ENCODE results near the gene KCNQ5.
"Not testable (repeated sequence)": the region's sequence is repeated elsewhere in the genome, so short reads cannot be mapped to it uniquely, and the experiment has no call there.

The KCNQ5 gene

GRCh38 chr6:72950114-72950860, 328.4 kb downstream of the KCNQ5 start:
- no peak for DNase-seq (ENCODE audit: low read depth in 2 of 2)

DNA sequence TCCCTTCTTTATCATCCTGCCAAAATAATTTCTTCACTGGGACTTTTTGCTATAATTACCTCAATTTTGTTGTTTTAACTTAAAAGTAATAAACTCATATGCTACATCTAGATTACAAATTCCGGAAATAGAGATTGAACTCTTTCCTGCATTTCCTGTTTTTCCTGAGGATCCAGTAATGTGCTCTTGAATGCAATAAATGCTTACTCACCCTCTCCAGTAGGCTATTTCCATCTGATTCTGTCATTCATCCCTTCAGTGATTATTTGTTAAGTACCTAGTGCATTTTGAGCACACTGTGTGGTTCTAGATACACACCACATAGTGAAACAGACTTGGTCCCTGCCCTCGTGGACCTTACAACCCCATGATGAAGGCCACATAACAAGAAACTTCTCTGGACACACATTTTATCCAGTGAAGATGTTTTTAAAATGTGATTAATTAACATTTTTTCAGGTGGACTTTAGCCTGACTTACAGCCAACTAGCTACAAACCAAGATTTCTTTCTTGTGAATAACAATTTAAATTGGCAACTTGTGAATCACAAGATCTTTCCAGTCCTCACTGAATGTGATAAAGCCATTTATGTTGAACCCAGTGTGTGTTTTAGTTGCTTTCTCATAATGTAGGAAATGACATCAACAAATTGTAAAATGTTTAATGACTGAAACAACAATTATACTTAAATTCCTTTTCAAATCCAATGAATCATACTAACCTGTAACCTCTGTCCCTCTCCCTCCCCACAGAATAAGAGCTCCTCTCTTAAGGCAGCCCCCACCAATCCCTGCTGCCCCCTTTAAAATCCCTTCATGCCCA, 331.2 kb downstream of the KCNQ5 start:
- DNase-seq (ENCODE audit: low read depth in 2 of 2): no peak

- DNase-seq (ENCODE audit: low read depth in 2 of 2): no peak
These were observed 332.1 kb downstream of the KCNQ5 start for GRCh38 chr6:72953971-72954381.

GRCh38 chr6:72954716-72955115, 332.9 kb downstream of the KCNQ5 start:
- no peak for DNase-seq (ENCODE audit: low read depth in 2 of 2)

- DNase-seq (ENCODE audit: low read depth in 2 of 2): no peak
These were observed 333.8 kb downstream of the KCNQ5 start for GRCh38 chr6:72955666-72956065.

- DNase-seq (ENCODE audit: low read depth in 2 of 2): no peak
These were observed 334.4 kb downstream of the KCNQ5 start for GRCh38 chr6:72956272-72956671.

- no peak for DNase-seq (ENCODE audit: low read depth in 2 of 2)
These were observed 338.0 kb downstream of the KCNQ5 start for GRCh38 chr6:72959821-72960220.

DNA sequence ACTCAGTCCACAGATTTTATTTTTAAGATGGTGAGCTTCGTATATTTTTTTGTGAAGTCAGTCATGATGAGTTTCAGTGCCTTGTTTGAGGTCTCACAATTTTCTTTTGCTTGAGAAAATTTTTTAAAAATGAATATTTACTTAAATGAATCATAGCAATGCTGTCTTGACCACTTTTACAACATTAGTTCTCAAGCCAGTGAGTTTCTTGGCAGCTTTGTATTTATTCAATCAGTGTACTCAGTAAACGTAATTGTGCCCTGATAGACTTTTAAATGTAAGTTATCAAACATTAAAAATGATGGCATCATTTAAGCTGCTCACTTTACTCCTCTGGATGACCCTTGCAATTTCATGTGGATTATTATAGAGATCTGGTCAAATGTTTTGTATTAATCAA, 342.1 kb downstream of the KCNQ5 start:
- no peak for DNase-seq (ENCODE audit: low read depth in 2 of 2)

DNA sequence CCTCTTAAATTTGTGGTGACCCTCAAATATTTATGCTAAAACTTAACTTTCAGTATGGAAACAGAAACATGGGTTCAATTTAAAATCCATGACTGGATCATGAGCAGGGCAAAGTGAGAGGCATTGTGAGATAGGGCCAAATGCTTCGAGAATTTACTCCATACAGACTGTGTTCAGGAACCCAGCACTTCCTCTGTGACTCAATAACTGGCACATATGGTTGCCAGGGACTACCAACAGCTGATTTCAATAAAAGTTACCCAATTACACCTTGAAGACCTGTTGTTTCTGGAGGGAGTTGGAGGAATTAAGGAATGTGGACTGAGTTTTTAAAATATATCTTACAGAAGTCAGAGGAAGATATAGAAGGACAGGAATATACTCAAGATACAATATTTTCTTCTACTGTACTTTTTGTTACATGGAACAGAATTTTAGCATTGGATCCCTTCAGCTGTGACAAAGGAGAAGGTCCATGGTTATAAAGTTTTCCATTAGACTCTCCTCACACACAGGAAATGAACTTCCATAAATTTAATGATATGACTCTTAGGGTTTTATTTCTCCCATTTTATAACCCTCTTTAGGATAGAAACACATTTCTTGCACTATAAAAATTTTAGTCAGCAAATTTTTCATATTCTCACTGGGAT, 344.9 kb downstream of the KCNQ5 start:
- no peak for DNase-seq (ENCODE audit: low read depth in 2 of 2)

DNA sequence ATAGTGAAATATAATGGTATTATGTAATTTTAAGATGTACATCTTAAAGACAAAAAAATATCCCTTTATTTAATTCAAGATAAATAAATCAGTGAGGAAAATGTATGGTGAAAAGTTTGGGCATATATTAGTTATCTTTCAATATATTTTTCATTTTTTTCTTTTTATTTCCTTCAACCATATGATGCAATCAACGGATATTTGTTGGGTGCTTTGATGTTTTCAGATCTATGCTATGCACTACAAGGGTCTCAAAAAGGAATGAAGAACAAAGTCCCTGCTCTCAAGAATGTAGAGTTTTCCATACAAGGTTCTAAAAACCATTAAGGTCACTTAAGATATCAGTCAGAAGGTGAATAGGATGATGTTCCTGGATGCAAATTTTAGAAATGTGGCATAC, 345.5 kb downstream of the KCNQ5 start:
- DNase-seq (ENCODE audit: low read depth in 2 of 2): no peak

GRCh38 chr6:72968704-72969103, 346.8 kb downstream of the KCNQ5 start:
- DNase-seq (ENCODE audit: low read depth in 2 of 2): no peak

DNA sequence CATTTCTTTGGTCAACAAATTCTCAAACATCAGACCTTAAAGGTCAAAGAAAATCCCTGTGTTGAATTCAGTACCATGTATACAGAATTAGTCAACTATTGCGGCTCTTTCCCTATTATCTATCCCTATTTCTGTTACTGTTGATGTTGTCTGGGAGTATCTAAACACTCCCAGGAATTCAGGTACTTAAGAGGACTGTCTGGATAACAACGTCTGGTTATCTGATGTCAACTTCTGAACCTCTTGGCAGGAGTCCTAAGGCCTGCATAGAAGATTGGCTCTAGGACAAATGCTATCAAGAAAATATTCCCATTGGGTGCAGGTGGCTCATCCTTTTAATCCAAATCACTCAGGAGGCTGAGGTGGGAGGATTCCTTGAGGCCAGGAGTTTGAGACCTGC, 347.8 kb downstream of the KCNQ5 start:
- DNase-seq (ENCODE audit: low read depth in 2 of 2): no peak

GRCh38 chr6:72972579-72972978, 350.7 kb downstream of the KCNQ5 start:
- DNase-seq (ENCODE audit: low read depth in 2 of 2): no peak

DNA sequence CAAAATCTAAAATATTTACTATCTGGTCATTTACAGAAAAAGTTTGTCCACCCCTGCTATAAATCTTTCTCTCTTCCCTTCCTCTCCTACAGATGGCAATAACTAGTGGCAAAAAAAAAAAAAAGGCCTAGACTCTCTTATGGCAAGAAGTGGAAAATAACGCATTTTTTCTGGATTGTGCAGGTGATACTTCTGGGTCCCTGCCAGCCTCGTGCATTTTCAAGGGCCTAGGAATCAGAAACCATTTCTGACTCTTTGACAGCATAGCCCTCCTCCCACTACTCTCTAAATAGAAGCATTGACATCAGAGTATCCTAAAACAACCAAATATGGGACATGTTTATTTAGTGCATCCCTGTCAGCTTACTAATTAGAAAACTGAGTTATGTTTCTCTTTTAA, 352.4 kb downstream of the KCNQ5 start:
- no peak for DNase-seq (ENCODE audit: low read depth in 2 of 2)

DNA sequence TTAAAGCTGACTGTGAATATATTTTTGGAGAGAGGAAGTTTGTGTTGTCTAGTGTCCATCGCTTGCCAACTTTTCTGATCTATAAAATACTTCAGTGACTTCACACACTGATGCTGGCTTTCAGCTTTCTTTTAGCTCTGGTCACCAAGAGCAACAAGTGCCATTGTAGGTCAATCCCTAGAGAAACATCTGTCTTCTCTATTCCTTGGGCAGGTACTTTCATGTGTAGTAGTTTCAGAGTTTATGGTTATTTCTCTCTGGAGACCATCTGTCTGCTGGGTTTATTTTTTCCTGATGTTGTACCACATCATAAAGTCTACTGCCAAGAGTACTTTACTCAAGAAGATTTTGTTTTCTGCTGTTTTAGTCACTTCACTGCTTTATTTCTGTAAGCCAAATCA, 353.5 kb downstream of the KCNQ5 start:
- DNase-seq (ENCODE audit: low read depth in 2 of 2): no peak

DNA sequence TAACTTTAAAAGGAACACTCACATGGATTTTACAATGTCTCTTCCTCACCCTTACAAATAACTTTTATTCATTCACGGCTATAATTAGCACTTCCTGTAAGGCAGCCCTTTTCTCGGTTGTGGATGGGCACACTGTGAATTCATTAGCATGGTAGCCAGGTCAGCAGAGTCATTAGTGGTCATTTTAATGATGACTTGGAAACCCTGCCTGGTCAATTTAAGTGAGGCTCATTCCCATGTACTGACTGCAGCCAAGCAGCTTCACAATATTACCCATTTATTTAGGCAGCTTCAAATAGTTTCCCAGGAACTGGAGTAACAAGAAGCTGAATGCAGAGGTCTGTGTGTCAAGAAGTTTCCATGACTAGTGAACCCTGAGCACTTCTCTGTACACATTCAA, 354.6 kb downstream of the KCNQ5 start:
- DNase-seq (ENCODE audit: low read depth in 2 of 2): no peak

GRCh38 chr6:72977114-72977513, 355.2 kb downstream of the KCNQ5 start:
- no peak for DNase-seq (ENCODE audit: low read depth in 2 of 2)

- not testable (repeated sequence) for DNase-seq (ENCODE audit: low read depth in 2 of 2)
These were observed 356.9 kb downstream of the KCNQ5 start for GRCh38 chr6:72978808-72979207.

DNA sequence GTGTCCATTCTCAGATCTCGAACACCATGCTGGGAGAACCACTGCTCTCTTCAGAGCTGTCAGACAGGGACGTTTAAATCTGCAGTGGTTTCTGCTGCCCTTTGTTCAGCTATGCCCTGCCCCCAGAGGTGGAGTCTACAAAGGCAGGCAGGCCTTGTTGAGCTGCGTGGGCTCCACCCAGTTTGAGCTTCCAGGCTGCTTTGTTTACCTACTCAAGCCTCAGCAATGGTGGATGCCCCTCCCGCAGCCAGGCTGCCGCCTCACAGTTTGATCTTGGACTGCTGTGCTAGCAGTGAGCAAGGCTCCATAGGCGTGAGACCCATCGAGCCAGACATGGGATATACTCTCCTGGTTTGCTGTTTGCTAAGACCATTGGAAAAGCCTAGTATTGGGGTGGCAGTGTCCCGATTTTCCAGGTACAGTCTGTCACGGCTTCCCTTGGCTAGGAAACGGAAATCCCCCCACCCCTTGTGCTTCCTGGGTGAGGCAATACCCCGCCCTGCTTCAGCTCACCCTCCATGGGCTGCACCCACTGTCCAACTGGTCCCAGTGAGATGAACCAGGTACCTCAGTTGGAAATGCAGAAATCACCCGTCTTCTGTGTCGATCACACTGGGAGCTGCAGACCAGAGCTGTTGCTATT, 362.4 kb downstream of the KCNQ5 start:
- DNase-seq (ENCODE audit: low read depth in 2 of 2): not testable (repeated sequence)

DNA sequence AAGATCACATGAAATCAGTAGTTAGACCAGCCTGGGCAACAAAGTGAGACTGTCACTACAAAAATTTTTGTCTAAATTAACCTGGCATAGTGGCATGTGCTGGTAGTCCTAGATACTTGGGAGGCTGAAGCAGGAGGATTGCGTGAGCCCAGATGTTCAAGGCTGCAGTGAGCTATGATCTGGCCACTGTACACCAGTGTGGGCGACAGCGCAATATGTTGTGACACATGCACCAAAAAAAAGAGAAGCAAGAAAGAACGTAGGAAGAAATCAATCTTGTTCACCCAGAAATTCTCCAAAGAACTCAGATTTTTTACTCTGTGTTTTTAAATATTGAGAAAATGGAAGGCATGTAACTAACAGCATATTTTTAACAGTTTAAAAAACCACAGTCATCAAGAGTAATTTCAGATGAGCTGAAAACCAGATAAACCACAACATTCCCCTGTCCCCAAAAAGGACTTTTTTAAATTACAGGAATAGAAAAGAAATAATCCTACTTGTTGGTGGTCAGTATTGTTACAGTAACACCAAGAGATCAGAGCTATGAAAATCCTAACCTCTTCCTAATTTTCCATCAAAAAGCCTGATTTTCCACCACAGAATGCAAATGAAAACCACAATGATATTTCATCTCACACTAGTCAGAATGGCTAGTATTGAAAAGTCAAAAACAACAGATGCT, 363.3 kb downstream of the KCNQ5 start:
- no peak for DNase-seq (ENCODE audit: low read depth in 2 of 2)

GRCh38 chr6:72987301-72987700, 365.4 kb downstream of the KCNQ5 start:
- no peak for DNase-seq (ENCODE audit: low read depth in 2 of 2)

- DNase-seq (ENCODE audit: low read depth in 2 of 2): no peak
These were observed 378.1 kb downstream of the KCNQ5 start for GRCh38 chr6:72999995-73000394.

Measured in activated CD4-positive, alpha-beta T cell treated with anti-CD3 and anti-CD28 coated beads for 24 hours (primary cell).